Liver (tissue), 3 donors: ENCODE data around the gene RNGTT.
"Not testable (repeated sequence)": the region's sequence is repeated elsewhere in the genome, so short reads cannot be mapped to it uniquely, and the experiment has no call there.

ENCODE experiments used
- HNF4A ChIP-seq, 2 donors: conservative IDR thresholded peaks; 2 replicates each; pipeline ENCODE4 v1.6.1; 2016; ENCODE audit warnings: antibody characterized with exemption in 2 of 2, mild to moderate bottlenecking in 2 of 2
- JUND ChIP-seq, 2 donors: IDR thresholded peaks; 2 replicates each; pipeline ENCODE4 v1.6.1; 2016; ENCODE audit warnings: antibody characterized with exemption in 2 of 2
- RAD21 ChIP-seq, 2 donors: IDR thresholded peaks; 2 replicates each; pipeline ENCODE4 v1.6.1; 2016; ENCODE audit warnings: antibody characterized with exemption in 2 of 2, mild to moderate bottlenecking in 2 of 2
- SP1 ChIP-seq: IDR thresholded peaks from 2 replicates; pipeline ENCODE4 v1.6.1; 2018; ENCODE audit warnings: antibody characterized with exemption, mild to moderate bottlenecking
- TF ChIP-seq, protein P1 (sequence below): IDR thresholded peaks from 2 replicates; pipeline ENCODE4 v1.6.1; 2016; ENCODE audit warnings: antibody characterized with exemption
- TF ChIP-seq, protein P2 (sequence below): IDR thresholded peaks from 2 replicates; pipeline ENCODE4 v1.6.1; 2016; ENCODE audit warnings: antibody characterized with exemption
- TF ChIP-seq, protein P3 (sequence below): fragments of 150-350 bp; IDR thresholded peaks from 2 replicates; pipeline ENCODE4 v1.5.1; 2017; ENCODE audit warnings: improper control_type of control experiment, low read depth, low read length; ENCODE audit not compliant: missing input control
- TF ChIP-seq, protein P4 (sequence below): IDR thresholded peaks from 2 replicates; pipeline ENCODE4 v1.6.1; 2016; ENCODE audit warnings: antibody characterized with exemption, mild to moderate bottlenecking
- donor health status: healthy.
- donor health status: healthy.

DNA sequence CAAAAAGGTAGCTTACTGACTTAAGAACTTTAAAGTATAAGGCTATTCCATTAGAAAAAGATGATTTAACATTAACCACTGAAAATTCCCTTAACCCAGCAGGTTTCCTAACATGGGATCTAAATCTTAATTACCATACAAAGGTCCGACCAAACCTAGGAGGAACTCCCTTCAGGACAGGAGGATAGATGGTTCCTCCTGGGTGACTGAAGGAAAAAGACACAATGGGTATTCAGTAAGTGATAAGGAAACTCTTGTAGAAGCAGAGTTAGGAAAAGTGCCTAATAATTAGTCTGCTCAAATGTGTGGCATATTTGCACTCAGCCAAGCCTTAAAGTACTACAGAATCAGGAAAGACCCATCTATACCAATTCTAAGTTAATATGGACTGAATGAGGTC lies 237.0 kb downstream of the RNGTT start:
- TF ChIP-seq, protein P1, sequence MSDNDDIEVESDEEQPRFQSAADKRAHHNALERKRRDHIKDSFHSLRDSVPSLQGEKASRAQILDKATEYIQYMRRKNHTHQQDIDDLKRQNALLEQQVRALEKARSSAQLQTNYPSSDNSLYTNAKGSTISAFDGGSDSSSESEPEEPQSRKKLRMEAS = not testable (repeated sequence)
- TF ChIP-seq, protein P2, sequence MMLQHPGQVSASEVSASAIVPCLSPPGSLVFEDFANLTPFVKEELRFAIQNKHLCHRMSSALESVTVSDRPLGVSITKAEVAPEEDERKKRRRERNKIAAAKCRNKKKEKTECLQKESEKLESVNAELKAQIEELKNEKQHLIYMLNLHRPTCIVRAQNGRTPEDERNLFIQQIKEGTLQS = not testable (repeated sequence)
- TF ChIP-seq, protein P3, sequence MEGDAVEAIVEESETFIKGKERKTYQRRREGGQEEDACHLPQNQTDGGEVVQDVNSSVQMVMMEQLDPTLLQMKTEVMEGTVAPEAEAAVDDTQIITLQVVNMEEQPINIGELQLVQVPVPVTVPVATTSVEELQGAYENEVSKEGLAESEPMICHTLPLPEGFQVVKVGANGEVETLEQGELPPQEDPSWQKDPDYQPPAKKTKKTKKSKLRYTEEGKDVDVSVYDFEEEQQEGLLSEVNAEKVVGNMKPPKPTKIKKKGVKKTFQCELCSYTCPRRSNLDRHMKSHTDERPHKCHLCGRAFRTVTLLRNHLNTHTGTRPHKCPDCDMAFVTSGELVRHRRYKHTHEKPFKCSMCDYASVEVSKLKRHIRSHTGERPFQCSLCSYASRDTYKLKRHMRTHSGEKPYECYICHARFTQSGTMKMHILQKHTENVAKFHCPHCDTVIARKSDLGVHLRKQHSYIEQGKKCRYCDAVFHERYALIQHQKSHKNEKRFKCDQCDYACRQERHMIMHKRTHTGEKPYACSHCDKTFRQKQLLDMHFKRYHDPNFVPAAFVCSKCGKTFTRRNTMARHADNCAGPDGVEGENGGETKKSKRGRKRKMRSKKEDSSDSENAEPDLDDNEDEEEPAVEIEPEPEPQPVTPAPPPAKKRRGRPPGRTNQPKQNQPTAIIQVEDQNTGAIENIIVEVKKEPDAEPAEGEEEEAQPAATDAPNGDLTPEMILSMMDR = not testable (repeated sequence)
- TF ChIP-seq SP1; RAD21 (IDR thresholded peaks at IDR 0.05); HNF4A (conservative IDR thresholded peaks at IDR 0.05); JUND (IDR thresholded peaks at IDR 0.05): not testable (repeated sequence)
- TF ChIP-seq, protein P4, sequence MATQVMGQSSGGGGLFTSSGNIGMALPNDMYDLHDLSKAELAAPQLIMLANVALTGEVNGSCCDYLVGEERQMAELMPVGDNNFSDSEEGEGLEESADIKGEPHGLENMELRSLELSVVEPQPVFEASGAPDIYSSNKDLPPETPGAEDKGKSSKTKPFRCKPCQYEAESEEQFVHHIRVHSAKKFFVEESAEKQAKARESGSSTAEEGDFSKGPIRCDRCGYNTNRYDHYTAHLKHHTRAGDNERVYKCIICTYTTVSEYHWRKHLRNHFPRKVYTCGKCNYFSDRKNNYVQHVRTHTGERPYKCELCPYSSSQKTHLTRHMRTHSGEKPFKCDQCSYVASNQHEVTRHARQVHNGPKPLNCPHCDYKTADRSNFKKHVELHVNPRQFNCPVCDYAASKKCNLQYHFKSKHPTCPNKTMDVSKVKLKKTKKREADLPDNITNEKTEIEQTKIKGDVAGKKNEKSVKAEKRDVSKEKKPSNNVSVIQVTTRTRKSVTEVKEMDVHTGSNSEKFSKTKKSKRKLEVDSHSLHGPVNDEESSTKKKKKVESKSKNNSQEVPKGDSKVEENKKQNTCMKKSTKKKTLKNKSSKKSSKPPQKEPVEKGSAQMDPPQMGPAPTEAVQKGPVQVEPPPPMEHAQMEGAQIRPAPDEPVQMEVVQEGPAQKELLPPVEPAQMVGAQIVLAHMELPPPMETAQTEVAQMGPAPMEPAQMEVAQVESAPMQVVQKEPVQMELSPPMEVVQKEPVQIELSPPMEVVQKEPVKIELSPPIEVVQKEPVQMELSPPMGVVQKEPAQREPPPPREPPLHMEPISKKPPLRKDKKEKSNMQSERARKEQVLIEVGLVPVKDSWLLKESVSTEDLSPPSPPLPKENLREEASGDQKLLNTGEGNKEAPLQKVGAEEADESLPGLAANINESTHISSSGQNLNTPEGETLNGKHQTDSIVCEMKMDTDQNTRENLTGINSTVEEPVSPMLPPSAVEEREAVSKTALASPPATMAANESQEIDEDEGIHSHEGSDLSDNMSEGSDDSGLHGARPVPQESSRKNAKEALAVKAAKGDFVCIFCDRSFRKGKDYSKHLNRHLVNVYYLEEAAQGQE = not testable (repeated sequence)
